NCI-H774 (cell line): ENCODE measurements around the gene CTNNA1.
"Not testable (repeated sequence)": the region's sequence is repeated elsewhere in the genome, so short reads cannot be mapped to it uniquely, and the experiment has no call there.

Source experiments
- DNase-seq: peaks from one replicate; lab custom pipeline; 2025; lab: John Stamatoyannopoulos, UW

The CTNNA1 gene

DNA sequence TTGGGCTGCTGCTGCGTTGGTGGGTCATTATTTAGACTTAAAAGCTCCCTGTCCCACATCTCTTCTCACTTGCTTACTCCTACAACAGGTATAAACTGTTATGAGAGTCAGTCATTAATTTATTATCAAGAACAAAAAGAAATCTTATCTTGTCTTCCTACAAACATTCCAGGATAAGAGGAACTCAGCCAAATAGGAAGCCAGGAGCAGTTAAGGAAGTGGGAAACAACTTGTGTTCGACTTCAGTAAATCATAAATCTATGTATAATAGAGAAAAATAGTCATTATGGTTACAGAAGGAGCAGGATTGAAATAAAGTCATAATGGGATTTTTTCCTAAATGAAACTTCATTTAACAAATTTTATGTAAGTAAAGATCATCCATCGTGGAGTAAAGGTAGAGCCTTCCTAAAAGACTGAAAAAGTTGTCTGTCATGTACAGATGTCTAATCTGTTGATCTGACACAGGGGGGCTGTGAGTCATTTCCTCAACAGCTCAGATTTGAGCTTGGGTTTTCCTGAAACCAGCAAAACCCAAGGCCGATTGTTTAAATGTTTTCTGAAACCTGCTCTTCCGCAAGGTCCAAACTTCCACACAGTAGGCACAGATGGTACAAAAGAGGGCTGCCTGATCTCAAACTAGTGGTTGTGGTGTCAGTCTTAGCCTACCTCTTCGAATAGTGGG, 147.2 kb downstream of the CTNNA1 start:
- no peak for DNase-seq

- DNase-seq: no peak
These were observed 148.5 kb downstream of the CTNNA1 start for GRCh38 chr5:138901716-138902115.

GRCh38 chr5:138903130-138903775, 150.0 kb downstream of the CTNNA1 start:
- DNase-seq: no peak

GRCh38 chr5:138905541-138905940, 152.3 kb downstream of the CTNNA1 start:
- no peak for DNase-seq

GRCh38 chr5:138909734-138910133, 156.5 kb downstream of the CTNNA1 start:
- no peak for DNase-seq

DNA sequence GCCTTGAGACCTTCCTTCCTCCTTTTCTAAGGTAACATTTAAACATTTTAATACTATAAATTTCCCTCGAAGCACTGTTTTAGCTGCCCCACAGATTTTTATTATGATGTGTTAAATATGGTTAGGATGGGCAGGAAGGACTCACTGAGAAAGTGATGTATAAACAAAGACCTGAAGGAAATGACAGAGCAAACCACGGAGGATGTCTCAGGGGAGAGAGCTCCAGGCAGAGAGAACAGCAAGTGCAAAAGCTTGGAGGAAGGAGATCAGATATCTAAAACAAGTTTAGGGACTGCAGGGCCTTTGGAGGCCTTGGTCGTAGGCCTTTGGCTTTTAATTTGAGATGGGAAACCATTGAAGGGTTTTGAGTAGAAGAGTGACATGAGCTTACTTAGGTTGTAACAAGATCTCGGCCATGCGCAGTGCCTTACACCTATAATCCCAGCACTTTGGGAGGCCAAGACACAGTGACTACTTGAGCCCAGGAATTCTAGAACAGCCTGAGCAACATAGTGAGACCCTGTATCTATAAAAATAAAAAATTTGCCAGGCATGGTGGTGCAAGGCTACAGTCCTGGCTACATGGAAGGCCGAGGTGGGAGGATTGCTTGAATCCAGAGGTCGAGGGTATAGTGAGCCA, 157.4 kb downstream of the CTNNA1 start:
- DNase-seq: no peak

DNA sequence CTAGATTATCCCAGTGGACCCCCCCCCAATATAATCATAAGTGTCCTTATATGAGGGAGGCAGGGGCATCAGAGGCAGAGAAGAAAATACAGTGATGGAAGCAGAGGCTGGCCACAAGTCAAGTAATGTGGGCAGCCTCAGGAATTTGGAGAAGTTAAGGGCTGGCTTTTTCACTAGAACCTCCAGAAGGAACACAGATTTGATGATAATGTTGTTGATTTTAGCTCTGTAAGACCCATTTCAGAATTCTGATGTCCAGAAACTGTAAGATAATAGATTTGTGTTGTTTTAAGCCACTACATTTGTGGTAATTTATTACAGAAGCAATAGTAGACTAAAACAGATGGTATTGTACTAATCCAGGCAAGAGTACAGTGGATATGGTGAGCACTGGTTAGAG, 158.2 kb downstream of the CTNNA1 start:
- no peak for DNase-seq

DNA sequence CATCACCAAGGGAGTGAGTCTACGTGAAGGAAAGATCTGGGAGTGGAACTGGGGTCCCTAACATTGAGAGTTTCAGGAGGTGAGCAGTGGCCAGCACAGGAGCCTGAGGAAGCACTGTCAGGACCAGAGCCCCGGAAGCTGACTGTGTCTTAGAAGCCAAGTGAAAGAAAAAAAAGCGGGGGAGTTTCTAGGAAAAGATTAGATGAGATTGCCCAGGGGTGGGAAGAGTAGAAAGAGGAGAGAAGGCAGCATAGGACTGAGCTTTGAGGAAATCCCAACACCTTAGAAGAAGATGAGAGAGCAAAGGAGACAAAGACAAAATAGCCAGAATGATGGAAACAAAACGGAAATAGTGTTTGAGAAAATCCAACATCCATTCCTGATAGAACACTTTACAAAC, 158.9 kb downstream of the CTNNA1 start:
- no peak for DNase-seq

GRCh38 chr5:138913773-138914172, 160.5 kb downstream of the CTNNA1 start:
- no peak for DNase-seq

DNA sequence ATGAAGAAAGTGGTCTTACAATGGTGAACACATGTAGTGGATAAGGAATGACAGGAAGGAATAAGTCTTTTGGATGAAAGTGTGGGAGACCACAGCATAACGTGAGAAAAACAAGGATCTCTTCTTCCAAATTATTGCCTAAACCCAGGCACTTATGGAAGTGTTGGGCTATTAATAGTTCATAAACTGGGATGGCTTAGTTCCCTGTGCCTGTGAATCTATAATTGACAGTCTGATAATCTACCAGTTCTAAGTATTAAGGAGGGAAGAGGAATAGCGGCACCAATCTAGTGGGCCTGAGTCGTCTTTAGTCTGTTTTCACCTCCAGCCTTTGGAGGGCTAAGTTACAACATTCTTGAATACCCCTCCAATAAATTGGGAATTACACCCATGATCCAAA, 161.1 kb downstream of the CTNNA1 start:
- DNase-seq: no peak

GRCh38 chr5:138918686-138919085, 165.5 kb downstream of the CTNNA1 start:
- DNase-seq: no peak

- no peak for DNase-seq
These were observed 167.0 kb downstream of the CTNNA1 start for GRCh38 chr5:138920181-138920580.

DNA sequence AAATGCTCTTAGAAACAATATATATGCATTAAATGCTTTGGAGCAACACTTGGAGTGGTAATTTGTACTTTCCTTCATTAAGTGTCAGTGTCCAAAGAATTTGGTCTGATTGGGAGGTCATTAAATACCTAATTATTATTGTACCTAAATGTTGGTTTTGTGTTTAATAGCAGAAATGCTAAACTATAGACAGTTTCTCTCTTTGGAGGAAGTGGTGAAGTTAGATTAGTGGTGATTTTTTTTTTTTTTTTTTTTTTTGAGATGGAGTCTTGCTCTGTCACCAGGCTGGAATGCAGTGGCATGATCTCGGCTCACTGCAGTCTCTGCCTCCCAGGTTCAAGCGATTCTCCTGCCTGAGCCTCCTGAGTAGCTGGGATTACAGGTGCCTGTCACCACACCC, 168.1 kb downstream of the CTNNA1 start:
- not testable (repeated sequence) for DNase-seq

DNA sequence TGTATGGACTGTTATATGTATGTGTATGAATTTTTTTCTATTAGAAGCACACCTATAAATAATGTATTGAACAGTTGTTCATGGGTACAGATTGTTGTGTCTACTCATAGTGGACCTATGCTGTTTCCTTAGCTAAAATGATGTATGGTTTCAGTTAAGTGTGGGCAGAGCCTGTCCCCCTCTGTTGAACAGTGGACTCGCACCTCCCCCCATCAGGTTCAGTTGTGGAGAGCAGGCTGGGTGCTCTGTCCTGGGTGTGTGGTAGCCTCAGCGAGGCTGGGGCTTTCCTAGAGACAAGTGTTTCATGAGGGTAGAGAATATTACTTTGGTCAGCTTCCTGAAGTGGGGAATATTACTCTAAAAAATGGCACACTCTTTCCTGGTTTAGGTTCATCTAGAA, 169.3 kb downstream of the CTNNA1 start:
- DNase-seq: no peak

GRCh38 chr5:138925090-138925635, 171.9 kb downstream of the CTNNA1 start:
- no peak for DNase-seq

DNA sequence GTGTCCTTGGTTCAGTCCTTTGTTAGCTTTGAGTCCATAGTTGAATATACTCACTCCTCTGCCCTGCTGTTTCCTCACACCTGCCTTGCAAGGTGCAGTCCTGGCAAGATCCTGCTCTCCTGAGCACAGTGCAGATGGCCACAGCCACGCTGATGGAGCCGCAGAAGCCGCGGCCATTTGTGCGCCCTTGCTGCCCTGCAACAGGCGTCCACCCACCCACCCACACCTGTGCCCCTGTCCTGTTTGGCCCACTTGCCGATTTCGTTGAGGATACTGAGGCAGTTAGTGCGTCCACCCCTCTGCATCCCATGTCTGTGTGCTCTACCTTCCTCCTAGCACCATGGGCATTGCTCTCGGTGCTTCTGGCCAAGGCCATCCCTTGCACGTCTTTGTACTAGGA, 173.0 kb downstream of the CTNNA1 start:
- DNase-seq: no peak

DNA sequence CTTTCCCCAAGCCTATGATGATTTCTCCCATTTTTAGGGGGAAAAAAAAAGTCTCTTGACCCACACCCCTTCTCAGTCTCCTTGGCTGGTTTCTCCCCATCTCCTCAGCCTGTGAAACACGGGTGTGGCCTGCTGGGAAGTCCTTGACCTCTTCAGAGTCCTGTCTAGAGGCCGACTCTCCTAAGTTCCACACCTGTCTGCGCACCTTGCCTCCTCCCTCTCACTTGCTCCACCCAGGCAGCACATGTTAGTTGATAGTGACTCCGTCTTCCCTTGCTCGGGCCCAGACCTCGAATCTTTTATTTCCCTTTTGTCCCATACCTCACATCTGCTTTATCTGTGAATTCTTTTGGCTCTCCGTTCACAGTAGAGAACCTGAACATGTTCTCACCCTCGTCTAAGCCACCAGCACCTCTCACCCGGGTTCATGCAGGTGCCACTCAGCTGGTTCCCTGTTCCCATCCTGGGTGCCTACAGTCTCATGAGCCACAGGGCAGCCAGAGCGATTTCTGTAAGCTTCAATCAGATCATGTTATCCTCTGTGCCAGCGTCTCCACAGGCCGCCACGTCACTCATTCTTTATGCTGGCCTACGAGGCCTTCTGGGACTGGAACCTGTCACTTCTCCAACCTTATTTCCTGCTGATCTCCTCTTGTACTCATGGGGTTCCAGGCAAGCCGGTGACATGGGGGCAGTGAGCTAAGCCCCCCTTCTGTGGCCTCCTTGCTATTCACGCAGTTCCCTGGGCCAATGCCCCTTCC, 173.6 kb downstream of the CTNNA1 start:
- no peak for DNase-seq

DNA sequence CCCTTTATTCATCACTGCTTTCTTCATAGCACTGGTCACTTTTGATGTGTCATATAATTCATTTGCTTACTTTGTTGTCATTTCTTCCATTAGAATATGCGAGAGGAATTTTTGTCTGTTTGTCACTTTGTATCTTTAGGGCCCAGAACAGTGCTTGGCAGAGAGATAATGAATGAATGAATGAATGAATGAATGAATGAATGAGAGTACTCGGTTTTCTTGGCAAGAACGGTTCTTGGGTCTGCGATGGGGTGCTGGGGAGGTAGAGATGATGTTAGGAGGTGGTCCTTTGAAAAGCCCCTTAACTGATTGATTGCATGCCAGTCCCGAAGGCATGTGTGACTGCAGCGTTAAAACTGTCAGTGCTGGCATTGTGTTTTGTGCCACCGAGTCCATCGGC, 174.3 kb downstream of the CTNNA1 start:
- DNase-seq: no peak

GRCh38 chr5:138927979-138928378, 174.8 kb downstream of the CTNNA1 start:
- DNase-seq: no peak

DNA sequence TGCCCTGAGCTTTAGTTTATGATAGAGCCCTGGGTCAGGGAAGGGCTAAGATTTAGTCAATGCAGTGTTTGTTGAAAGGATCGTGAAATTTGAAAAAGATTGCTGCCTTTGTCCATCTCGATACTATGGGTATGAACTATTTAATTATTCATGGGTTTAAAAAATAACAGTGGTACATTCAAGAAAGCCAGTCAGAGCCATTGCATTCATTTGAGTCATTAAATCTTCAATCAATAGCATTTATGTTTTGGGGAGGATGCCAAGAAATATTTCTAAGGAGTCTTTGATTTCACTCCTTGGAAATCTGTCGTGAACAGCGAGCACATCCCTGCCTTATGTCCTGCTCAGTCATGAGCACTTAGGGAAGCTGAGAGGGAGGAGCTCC, 176.3 kb downstream of the CTNNA1 start:
- DNase-seq: no peak

GRCh38 chr5:138930371-138931097, 177.3 kb downstream of the CTNNA1 start:
- DNase-seq: no peak
